IPS-20b (cell line): ENCODE measurements around the gene RAD51B.

Experiments
- H3K27ac ChIP-seq: one replicate; pipeline ENCODE4 v1.5.1; 2013; ENCODE audit warnings: low read length
- H3K27me3 ChIP-seq: 2 replicates; pipeline ENCODE4 v1.6.1; 2013; ENCODE audit warnings: mild to moderate bottlenecking, low read length, inconsistent platforms; ENCODE audit not compliant: insufficient read depth
- H3K36me3 ChIP-seq: 2 replicates; pipeline ENCODE4 v1.6.1; 2013; ENCODE audit warnings: low read depth, mild to moderate bottlenecking, inconsistent platforms, low read length, moderate library complexity; ENCODE audit not compliant: insufficient read depth
- H3K4me1 ChIP-seq: 2 replicates; pipeline ENCODE4 v1.6.1; 2013; ENCODE audit warnings: mild to moderate bottlenecking, control low read depth, inconsistent platforms, low read length, moderate library complexity; ENCODE audit not compliant: insufficient read depth
- H3K4me3 ChIP-seq: 2 replicates; pipeline ENCODE4 v1.5.1; 2013; ENCODE audit warnings: mild to moderate bottlenecking, low read length, inconsistent platforms
- H3K9ac ChIP-seq: 2 replicates; pipeline ENCODE4 v1.6.1; 2013; ENCODE audit warnings: low read depth, mild to moderate bottlenecking, inconsistent platforms, low read length, moderate library complexity
- H3K9me3 ChIP-seq: 2 replicates; pipeline ENCODE4 v1.6.1; 2013; ENCODE audit warnings: mild to moderate bottlenecking, low read depth, low read length, inconsistent platforms; ENCODE audit not compliant: insufficient read depth

Gene RAD51B

GRCh38 chr14:68370057-68370360, 550.4 kb downstream of the RAD51B start:
- 0 out of 2 replicates have a peak, but pooled peaks cover 6% of the 10 kb centered on the region for H3K27me3 ChIP-seq
- H3K4me1 ChIP-seq: peaks cover 15% of the 10 kb centered on the region
- H3K27ac ChIP-seq: no peak overlapping the region
- H3K4me3 ChIP-seq: no peak overlapping the region
- H3K9me3 ChIP-seq: no peaks in the 10 kb centered on the region
- H3K9ac ChIP-seq: no peak overlapping the region
- no peaks in the 10 kb centered on the region for H3K36me3 ChIP-seq

GRCh38 chr14:68372368-68372767, 552.8 kb downstream of the RAD51B start:
- no peaks in the 10 kb centered on the region for H3K36me3 ChIP-seq
- peak overlapping the region; percentile 13; the same call in 1 of the 2 replicates for H3K4me3 ChIP-seq
- peaks cover 12% of the 10 kb centered on the region for H3K4me1 ChIP-seq
- no peak overlapping the region for H3K27ac ChIP-seq
- H3K9me3 ChIP-seq: no peaks in the 10 kb centered on the region
- no peak overlapping the region for H3K9ac ChIP-seq
- H3K27me3 ChIP-seq: 0 out of 2 replicates have a peak, but pooled peaks cover 6% of the 10 kb centered on the region

DNA sequence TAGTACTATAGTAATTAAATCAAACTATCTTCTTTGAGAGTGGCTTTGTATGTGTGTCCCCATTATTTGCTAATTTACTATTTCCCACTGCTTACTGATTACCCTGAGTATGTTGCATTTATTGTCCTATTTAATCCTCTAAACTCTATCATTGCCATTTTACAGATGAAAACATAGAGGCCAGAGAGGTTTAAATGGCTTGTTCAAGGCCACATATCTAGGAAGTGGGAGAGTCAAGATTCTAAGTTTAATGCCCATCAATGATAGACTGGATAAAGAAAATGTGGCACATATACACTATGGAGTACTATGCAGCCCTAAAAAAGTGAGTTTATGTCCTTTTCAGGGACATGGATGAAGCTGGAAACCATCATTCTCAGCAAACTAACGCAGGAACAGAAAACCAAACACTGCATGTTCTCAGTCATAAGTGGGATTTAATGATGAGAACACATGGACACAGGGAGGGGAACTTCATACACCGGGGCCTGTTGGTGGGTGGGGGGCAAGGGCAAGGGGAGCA, 553.6 kb downstream of the RAD51B start:
- no peak overlapping the region for H3K4me3 ChIP-seq
- 0 out of 2 replicates have a peak, but pooled peaks cover 6% of the 10 kb centered on the region for H3K27me3 ChIP-seq
- peaks cover 14% of the 10 kb centered on the region for H3K4me1 ChIP-seq
- no peak overlapping the region for H3K9ac ChIP-seq
- no peak overlapping the region for H3K27ac ChIP-seq
- no peaks in the 10 kb centered on the region for H3K9me3 ChIP-seq
- H3K36me3 ChIP-seq: no peaks in the 10 kb centered on the region

DNA sequence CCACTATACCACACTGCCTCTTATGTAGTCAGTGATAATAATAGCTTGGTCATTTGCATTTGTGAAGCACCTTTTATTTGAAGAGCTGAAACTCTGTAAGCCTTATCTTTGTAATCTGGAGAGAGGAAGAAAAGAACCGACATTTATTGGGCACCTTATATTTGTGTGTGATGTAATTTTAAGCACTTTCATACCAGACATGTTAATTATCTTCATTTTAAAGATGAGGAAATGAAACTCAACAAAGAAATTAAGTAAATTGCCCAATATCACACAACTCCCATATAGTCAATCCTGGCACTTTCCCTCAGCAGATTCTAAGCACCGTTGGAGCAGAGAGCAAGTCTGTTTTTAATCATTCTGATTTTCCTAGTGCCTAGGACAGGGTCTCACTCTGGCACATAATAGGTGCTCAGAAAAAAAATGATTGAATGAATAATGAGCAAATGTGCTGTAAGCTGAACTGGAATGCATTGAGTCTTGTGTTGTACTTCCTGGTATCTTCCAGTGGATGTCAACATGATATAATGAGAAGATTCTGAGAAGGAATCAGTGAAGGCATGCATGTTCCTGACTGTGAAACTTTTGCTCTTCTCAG, 554.4 kb downstream of the RAD51B start:
- H3K9ac ChIP-seq: no peak overlapping the region
- H3K4me1 ChIP-seq: peaks cover 14% of the 10 kb centered on the region
- no peak overlapping the region for H3K27ac ChIP-seq

GRCh38 chr14:68374682-68375081, 555.1 kb downstream of the RAD51B start:
- H3K4me3 ChIP-seq: no peak overlapping the region
- H3K9me3 ChIP-seq: no peaks in the 10 kb centered on the region
- H3K27ac ChIP-seq: no peak overlapping the region
- no peak overlapping the region for H3K9ac ChIP-seq
- H3K4me1 ChIP-seq: peaks cover 14% of the 10 kb centered on the region
- H3K27me3 ChIP-seq: 0 out of 2 replicates have a peak, but pooled peaks cover 6% of the 10 kb centered on the region
- H3K36me3 ChIP-seq: no peaks in the 10 kb centered on the region

More for the DNA sequence above, 554.4 kb downstream of the RAD51B start:
- 0 out of 2 replicates have a peak, but pooled peaks cover 6% of the 10 kb centered on the region for H3K27me3 ChIP-seq
- no peak overlapping the region for H3K4me3 ChIP-seq
- H3K9me3 ChIP-seq: no peaks in the 10 kb centered on the region
- H3K36me3 ChIP-seq: no peaks in the 10 kb centered on the region

- Histone ChIP-seq H3K4me1 (peaks cover 14% of the 10 kb centered on the region), H3K27ac (no peak overlapping the region), H3K9ac (no peak overlapping the region), H3K9me3 (no peaks in the 10 kb centered on the region), H3K27me3 (0 out of 2 replicates have a peak, but pooled peaks cover 6% of the 10 kb centered on the region), H3K4me3 (no peak overlapping the region), H3K36me3 (no peaks in the 10 kb centered on the region)
Measured at GRCh38 chr14:68375376-68375775, 555.8 kb downstream of the RAD51B start.

DNA sequence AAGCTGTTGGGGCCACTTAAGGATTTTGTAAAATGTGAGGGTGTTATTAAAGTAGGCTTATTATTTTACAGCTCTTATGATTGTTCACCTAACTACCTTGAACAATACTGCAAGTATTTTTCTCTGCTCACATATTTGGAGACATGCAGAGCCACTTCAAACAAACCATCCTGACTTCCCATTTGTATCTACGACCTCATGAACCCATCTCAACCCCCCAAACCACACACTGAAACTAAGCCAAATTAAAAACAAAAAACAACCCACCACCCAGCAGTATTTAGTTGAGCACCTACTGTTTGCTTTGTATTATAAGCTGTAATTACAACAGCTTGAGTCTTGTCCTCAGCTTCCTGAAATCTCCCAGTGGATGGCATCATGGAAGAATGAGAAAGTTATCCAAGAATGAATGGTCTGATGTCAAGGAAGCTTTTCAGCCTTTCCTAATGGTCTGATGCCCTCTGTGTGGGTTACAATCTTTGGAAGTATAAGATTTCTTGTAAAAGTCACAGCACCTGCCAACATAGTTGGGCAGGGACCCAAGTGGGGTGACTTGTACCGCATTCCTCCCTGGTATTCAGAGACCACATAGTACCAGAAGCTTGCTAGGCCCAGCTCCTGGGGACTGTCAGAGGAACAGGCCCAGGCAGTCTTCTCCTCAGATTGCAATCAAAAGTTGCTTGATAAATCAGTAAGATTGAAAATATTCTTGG, 556.6 kb downstream of the RAD51B start:
- H3K9me3 ChIP-seq: no peaks in the 10 kb centered on the region
- peaks cover 14% of the 10 kb centered on the region for H3K4me1 ChIP-seq
- H3K27me3 ChIP-seq: 0 out of 2 replicates have a peak, but pooled peaks cover 6% of the 10 kb centered on the region
- no peaks in the 10 kb centered on the region for H3K36me3 ChIP-seq
- no peak overlapping the region for H3K9ac ChIP-seq
- no peak overlapping the region for H3K27ac ChIP-seq
- H3K4me3 ChIP-seq: no peak overlapping the region

- no peaks in the 10 kb centered on the region for H3K36me3 ChIP-seq
- peaks cover 10% of the 10 kb centered on the region for H3K4me1 ChIP-seq
- no peak overlapping the region for H3K4me3 ChIP-seq
Measured at GRCh38 chr14:68377006-68377405, 557.4 kb downstream of the RAD51B start.

DNA sequence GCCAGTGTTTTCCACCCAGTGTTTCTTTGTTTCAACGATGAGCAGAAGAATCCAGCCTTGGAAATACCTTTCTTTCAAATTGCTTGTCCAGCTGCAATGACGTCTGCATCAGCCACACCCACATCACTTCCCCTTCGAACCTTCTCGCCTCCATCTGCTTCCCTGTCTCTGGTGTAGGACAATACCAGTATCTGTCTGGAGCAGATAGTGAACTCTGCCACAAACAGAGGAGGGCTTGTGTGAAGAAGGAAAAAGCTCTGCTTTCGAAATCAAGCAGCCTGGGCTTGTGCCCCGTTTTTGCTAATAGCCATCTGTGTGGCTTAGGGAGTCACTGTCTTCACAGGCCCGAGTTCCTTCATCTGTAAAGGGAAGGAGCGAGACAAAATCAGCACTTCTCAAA, 557.9 kb downstream of the RAD51B start:
- Histone ChIP-seq H3K4me1 (peaks cover 5% of the 10 kb centered on the region; the same call in 1 of the 2 replicates), H3K36me3 (no peaks in the 10 kb centered on the region), H3K9ac (no peak overlapping the region), H3K4me3 (no peak overlapping the region), H3K27ac (no peak overlapping the region), H3K27me3 (no peaks in the 10 kb centered on the region), H3K9me3 (no peaks in the 10 kb centered on the region)

More at GRCh38 chr14:68377006-68377405, 557.4 kb downstream of the RAD51B start:
- Histone ChIP-seq H3K27me3 (0 out of 2 replicates have a peak, but pooled peaks cover under 1% of the 10 kb centered on the region), H3K27ac (no peak overlapping the region), H3K9ac (no peak overlapping the region), H3K9me3 (no peaks in the 10 kb centered on the region)

DNA sequence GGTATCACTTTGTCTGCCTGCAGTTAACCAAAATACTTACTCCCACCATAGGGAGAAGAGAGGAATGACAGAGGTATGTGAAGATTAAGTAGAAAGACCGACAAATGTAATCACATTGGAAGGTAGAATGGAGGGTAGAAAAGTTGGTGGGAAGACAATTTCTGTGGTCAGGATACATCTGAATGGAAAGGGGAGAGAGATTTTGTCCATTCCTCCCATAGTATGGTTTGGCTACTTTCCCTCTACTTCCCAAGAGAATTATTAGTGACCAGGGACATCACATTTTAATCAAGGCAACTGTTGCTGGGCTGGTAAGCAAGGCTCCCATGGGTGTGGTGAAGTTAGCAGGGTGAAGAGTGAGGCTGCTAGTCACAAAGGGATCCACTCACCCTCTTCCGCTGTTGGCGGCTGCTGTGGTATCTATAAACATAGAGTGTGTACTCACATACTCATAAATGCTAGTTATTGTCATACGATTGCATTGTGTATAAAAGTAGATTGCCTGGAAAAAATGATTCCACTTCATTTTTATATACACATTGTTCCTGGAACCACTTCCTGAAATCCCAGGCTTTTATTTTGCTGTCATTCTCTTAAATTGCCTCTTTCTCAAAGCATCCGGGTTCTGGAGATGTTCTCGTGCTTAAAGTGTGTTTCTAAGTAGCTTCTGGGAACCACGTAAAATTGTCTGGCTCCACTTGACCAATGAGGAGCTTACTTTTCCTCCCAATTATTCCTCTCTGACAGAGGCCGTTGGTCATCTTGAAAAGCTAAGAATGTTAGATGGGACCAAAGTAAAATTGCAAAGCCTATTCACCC, 560.1 kb downstream of the RAD51B start:
- Histone ChIP-seq H3K27me3 (no peaks in the 10 kb centered on the region), H3K4me3 (no peak overlapping the region), H3K9me3 (no peaks in the 10 kb centered on the region), H3K36me3 (no peaks in the 10 kb centered on the region), H3K9ac (no peak overlapping the region), H3K4me1 (0 out of 2 replicates have a peak, but pooled peaks cover 3% of the 10 kb centered on the region), H3K27ac (no peak overlapping the region)

DNA sequence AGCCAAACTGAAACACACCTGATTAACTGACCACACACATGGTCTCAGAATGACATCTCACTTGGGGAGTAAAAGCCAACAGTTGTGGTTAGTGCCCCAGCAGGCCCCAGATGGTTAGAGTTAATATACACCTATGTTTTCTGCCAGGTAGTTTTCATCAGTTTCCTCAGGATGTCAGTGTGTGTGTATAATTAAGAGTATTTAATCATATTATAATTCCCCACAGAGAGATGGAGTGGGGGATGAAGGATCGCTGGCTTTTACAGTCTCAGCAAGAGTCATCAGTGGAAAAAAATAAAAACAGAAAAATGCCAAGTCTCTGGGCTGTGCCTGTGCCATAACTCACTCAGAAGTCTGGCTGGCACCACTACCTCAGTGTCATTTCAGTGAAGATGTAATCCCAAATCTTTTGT, 560.8 kb downstream of the RAD51B start:
- no peak overlapping the region for H3K27ac ChIP-seq
- no peaks in the 10 kb centered on the region for H3K36me3 ChIP-seq
- H3K9ac ChIP-seq: no peak overlapping the region
- H3K4me3 ChIP-seq: no peak overlapping the region
- H3K9me3 ChIP-seq: no peaks in the 10 kb centered on the region
- 0 out of 2 replicates have a peak, but pooled peaks cover 3% of the 10 kb centered on the region for H3K4me1 ChIP-seq
- no peaks in the 10 kb centered on the region for H3K27me3 ChIP-seq
